Endothelial cell of umbilical vein (primary cell): ENCODE data around the gene SAMD1. TPM values are rescaled to one million over a fixed set of nuclear protein-coding genes. Genes with fewer than 3 reads are reported as not detected.

ENCODE experiments used
- BruUV-seq: library from RNA; stranded (reverse); fragments of 400-500 nt; replicated peaks from 2 replicates; lab custom pipeline; 2021; lab: Mats Ljungman, UMichigan
- CTCF ChIA-PET: fragments of 300-600, 350-600 bp; sonication (Branson Sonifier 250); formaldehyde crosslinking; loops from one replicate; lab custom pipeline; 2021; ENCODE audit warnings: antibody characterized with exemption, inconsistent platforms; lab: Charles Lee
- POLR2A ChIA-PET: fragments of 300-600, 350-600 bp; sonication (Branson Sonifier 250); formaldehyde crosslinking; loops from one replicate; lab custom pipeline; 2021; ENCODE audit warnings: antibody characterized with exemption, inconsistent platforms; lab: Charles Lee
- DNase-seq: peaks from one replicate; pipeline ENCODE4 v3.0.0-alpha.2; 2011; ENCODE audit warnings: low read depth, low spot score
- FAIRE-seq: peaks from 2 replicates; lab custom pipeline; 2011; peaks lifted over from hg19 to GRCh38; lab: Jason Lieb, UNC
- H2AFZ ChIP-seq: 2 replicates; pipeline ENCODE4 v1.6.0; 2012; ENCODE audit warnings: low read depth, low read length, control low read depth, inconsistent platforms
- H3K27ac ChIP-seq: 2 replicates; pipeline ENCODE4 v1.5.1; 2011; ENCODE audit warnings: low read depth, mild to moderate bottlenecking, control low read depth, low read length, moderate library complexity; ENCODE audit not compliant: insufficient read depth
- H3K27me3 ChIP-seq, 2 experiments: 2 replicates each; pipeline versions ENCODE4 v1.6.0 to v1.6.1; 2011; ENCODE audit warnings: low read length in 2 of 2, mixed read lengths in 1 of 2; ENCODE audit not compliant: control insufficient read depth in 2 of 2, insufficient read depth in 2 of 2
- H3K36me3 ChIP-seq, 2 experiments: 2 replicates in 1 of 2; 3 replicates in 1 of 2; pipeline ENCODE4 v1.5.1; 2011; ENCODE audit warnings: low read length in 2 of 2, mild to moderate bottlenecking in 1 of 2, moderate library complexity in 1 of 2; ENCODE audit not compliant: control insufficient read depth in 2 of 2, insufficient read depth in 2 of 2; ENCODE audit errors: extremely low read depth in 1 of 2
- H3K4me1 ChIP-seq: 3 replicates; pipeline ENCODE4 v1.5.1; 2011; ENCODE audit warnings: mild to moderate bottlenecking, low read length; ENCODE audit not compliant: control insufficient read depth, insufficient read depth; ENCODE audit errors: extremely low read depth
- H3K4me2 ChIP-seq: 2 replicates; pipeline ENCODE4 v1.6.1; 2011; ENCODE audit warnings: low read length, control low read depth, mixed read lengths; ENCODE audit not compliant: insufficient read depth
- H3K4me3 ChIP-seq, 3 experiments: fragments of 200-600 bp in 1 of 3; sonication (generic), shearing (Covaris generic) in 1 of 3; replicated peaks in 1 of 3; 2 replicates each; pipeline ENCODE4 v1.5.1; 2011 to 2016; ENCODE audit warnings: control low read depth in 3 of 3, low read length in 3 of 3, mild to moderate bottlenecking in 2 of 3, inconsistent platforms in 1 of 3, low read depth in 1 of 3, moderate library complexity in 1 of 3; ENCODE audit not compliant: insufficient read depth in 1 of 3
- H3K79me2 ChIP-seq: 2 replicates; pipeline ENCODE4 v1.6.0; 2012; ENCODE audit warnings: low read length, inconsistent platforms; ENCODE audit not compliant: control insufficient read depth, insufficient read depth
- H3K9ac ChIP-seq: replicated peaks from 2 replicates; pipeline ENCODE3; 2011; ENCODE audit warnings: low read length, control low read depth; ENCODE audit not compliant: insufficient read depth; ENCODE audit errors: extremely low read depth
- H3K9me1 ChIP-seq: replicated peaks from 3 replicates; pipeline ENCODE4 v1.6.0; 2011; ENCODE audit warnings: mild to moderate bottlenecking, low read length; ENCODE audit not compliant: control insufficient read depth, insufficient read depth; ENCODE audit errors: extremely low read depth
- H3K9me3 ChIP-seq: replicated peaks from 2 replicates; pipeline ENCODE4 v1.5.1; 2012; ENCODE audit warnings: low read length, inconsistent platforms; ENCODE audit not compliant: control insufficient read depth, insufficient read depth
- H4K20me1 ChIP-seq: replicated peaks from 2 replicates; pipeline ENCODE3; 2011; ENCODE audit warnings: mild to moderate bottlenecking, low read length; ENCODE audit not compliant: control insufficient read depth, insufficient read depth; ENCODE audit errors: extremely low read depth
- EZH2 ChIP-seq: IDR thresholded peaks from 2 replicates; pipeline ENCODE4 v1.6.1; 2012; ENCODE audit warnings: borderline replicate concordance, low read depth, mild to moderate bottlenecking, moderate library complexity, low read length, inconsistent platforms; ENCODE audit not compliant: severe bottlenecking
- FOS ChIP-seq: IDR thresholded peaks from 2 replicates; pipeline ENCODE4 v1.6.1; 2011; ENCODE audit warnings: mild to moderate bottlenecking, low read length, moderate library complexity, borderline replicate concordance; ENCODE audit not compliant: insufficient read depth
- GATA2 ChIP-seq: IDR thresholded peaks from 2 replicates; pipeline ENCODE4 v1.7.0; 2011; ENCODE audit warnings: low read depth, mild to moderate bottlenecking, moderate library complexity, mixed read lengths, low read length; ENCODE audit not compliant: insufficient read length, insufficient read depth
- JUN ChIP-seq: IDR thresholded peaks from 2 replicates; pipeline ENCODE4 v1.6.1; 2011; ENCODE audit warnings: borderline replicate concordance, low read depth; ENCODE audit not compliant: insufficient read length, insufficient read depth
- MAX ChIP-seq: IDR thresholded peaks from 2 replicates; pipeline ENCODE4 v1.6.1; 2011; ENCODE audit not compliant: insufficient read depth, insufficient read length
- MYC ChIP-seq: IDR thresholded peaks from one replicate; pipeline ENCODE4 v1.6.1; 2011; ENCODE audit warnings: mild to moderate bottlenecking, low read depth, low read length
- POLR2A ChIP-seq: IDR thresholded peaks from 2 replicates; pipeline ENCODE4 v1.6.1; 2012; ENCODE audit warnings: low read depth, mild to moderate bottlenecking, control low read depth, low read length
- POLR2AphosphoS5 ChIP-seq: IDR thresholded peaks from 2 replicates; pipeline ENCODE4 v1.6.1; 2012; ENCODE audit warnings: low read depth, mild to moderate bottlenecking, control low read depth, low read length, moderate library complexity; ENCODE audit not compliant: insufficient read depth
- dilution Hi-C: fragments of 300-500 bp; cut with MboI; formaldehyde crosslinking; loops from one replicate; pipeline ENCODE4 v1.15.0; 2019; ENCODE audit warnings: low sequenced_read_pairs; ENCODE audit not compliant: extremely low pct_ligation_motif_present
- intact Hi-C: fragments of 100-400 bp; cut with micrococcal nuclease; formaldehyde crosslinking; loops from one replicate; pipeline ENCODE4 v1.10.0; 2022
- polyA plus RNA-seq, 4 experiments: library from polyadenylated mRNA; depleted of rRNA in 3 of 4; stranded (reverse) in 3 of 4; unstranded in 1 of 4; fragments of >200 nt; gene quantifications; 2 replicates each; pipeline versions ENCODE4 v1.2.1 to v1.2.3, GENCODE V29; 2011 to 2012; ENCODE audit warnings: missing spikeins in 1 of 4
- total RNA-seq: library from RNA; stranded (reverse); gene quantifications from 2 replicates; pipeline ENCODE4 v1.2.3, GENCODE V29; 2021

Gene SAMD1
- total and polyA plus RNA-seq, 2 donors (not counting 3 experiments of a cell fraction or from before 2014, with no cell fraction given) = 14.1 to 35.9 TPM

DNA sequence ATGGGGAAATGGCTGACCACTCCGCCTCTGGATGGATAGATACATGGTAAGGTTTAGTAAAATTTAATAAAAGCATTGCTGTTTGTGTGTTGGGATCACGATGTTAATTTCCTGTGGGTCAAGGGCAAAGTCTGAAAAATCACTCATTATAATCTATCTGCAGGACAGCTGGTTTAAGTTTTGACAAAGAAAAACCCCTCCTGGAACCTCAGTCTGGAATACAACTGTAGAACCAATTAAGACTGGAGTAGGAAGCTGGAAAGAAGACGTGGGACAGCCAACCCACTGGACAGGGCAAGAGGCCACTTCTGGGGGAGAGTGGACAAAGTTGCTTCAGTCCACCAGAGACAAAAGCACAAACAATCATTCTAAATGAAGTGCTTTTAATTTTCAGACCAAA lies 28.6 kb upstream of the SAMD1 start:
- peaks cover 22% of the 10 kb centered on the region for H3K79me2 ChIP-seq
- H3K4me1 ChIP-seq = peaks cover 16% of the 10 kb centered on the region
- BruUV-seq = no TSS peak
- H4K20me1 ChIP-seq = no peaks in the 10 kb centered on the region
- H3K27ac ChIP-seq = peak overlapping the region; percentile 94
- POLR2A ChIA-PET = no interaction called here
- no peak overlapping the region for H2AFZ ChIP-seq
- FAIRE-seq = no peak
- intact Hi-C loops (no loop called here), dilution Hi-C loops (no loop called here)
- H3K9me3 ChIP-seq = no peaks in the 10 kb centered on the region
- no peaks in the 10 kb centered on the region for H3K9me1 ChIP-seq
- no peak overlapping the region for H3K9ac ChIP-seq
- no peak overlapping the region for H3K4me3 ChIP-seq
- H3K36me3 ChIP-seq = no peaks in the 10 kb centered on the region
- DNase-seq = no peak
- H3K27me3 ChIP-seq = no peaks in the 10 kb centered on the region
- CTCF ChIA-PET = interaction anchor here (2.1 kb wide), 1 partner anchor 18 kb away, joined by 10 read pairs; the partner anchor contains the start of gene ASF1B
- TF ChIP-seq FOS (no peak), EZH2 (no peak), JUN (no peak), POLR2AphosphoS5 (no peak), MYC (no peak), POLR2A (no peak)
- no peak overlapping the region for H3K4me2 ChIP-seq

DNA sequence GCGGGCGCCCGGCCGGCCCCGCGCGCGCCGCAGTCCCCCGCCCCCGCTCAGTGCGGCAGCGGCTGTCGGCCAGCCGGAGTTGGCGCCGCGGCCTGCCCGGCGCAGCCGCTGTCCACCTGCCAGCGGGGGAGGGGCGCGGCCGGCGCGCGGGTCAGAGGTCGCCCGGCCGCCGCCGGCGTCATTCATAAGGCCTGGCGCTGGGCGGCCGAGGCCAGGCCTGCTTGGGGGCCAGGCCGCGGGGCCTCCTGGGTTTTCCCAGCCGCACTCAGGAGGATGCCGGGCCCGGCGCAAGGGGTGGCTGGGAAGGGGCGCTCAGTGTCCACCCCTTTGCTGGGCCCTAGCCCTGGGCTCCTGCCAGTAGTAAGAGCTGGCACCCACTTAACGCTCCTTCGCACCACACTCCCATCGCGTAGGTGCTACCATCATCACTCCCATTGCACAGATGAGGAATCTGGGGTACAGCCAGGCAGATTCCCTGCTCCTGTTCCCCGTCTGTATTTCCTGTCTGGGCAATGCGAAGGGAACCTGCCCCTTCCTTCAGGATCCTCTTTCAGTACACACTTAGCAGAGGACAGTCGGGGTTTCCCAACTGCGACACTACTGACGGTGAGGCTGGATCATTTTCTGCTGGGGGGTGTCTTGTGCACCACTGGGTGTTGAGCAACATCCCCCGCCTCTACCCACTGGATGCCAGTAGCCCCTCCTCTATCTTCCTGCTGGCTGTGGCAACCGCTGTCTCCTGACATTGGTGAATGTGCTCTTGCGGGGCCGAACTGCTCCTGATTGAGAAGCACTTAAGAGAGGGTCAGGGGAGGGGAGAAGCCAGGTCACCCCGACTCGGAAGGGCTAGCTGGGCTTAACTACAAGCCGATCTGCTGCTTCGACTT lies 27.9 kb upstream of the SAMD1 start:
- peak overlapping the region; percentile 78 for H3K4me2 ChIP-seq
- BruUV-seq = TSS peak; percentile 68
- dilution Hi-C loops = no loop called here

More for the DNA sequence above, 27.9 kb upstream of the SAMD1 start:
- H4K20me1 ChIP-seq = no peaks in the 10 kb centered on the region
- H3K9me3 ChIP-seq = no peaks in the 10 kb centered on the region
- no peaks in the 10 kb centered on the region for H3K9me1 ChIP-seq
- ChIA-PET CTCF (interaction anchor here (0.7 to 2.1 kb wide), 3 partner anchors 18 to 30 kb away, joined by 3 to 10 read pairs (median 5); partner anchors contain the start of gene ASF1B), POLR2A (no interaction called here)
- H3K27me3 ChIP-seq = no peaks in the 10 kb centered on the region
- H3K27ac ChIP-seq = peak overlapping the region; percentile 94
- no peaks in the 10 kb centered on the region for H3K36me3 ChIP-seq
- peak; percentile 77 for FAIRE-seq
- peak overlapping the region; percentile 82 for H3K9ac ChIP-seq
- peak; percentile 62 for DNase-seq
- H3K4me1 ChIP-seq = peaks cover 18% of the 10 kb centered on the region
- no peak for TF ChIP-seq MAX
- peak; percentile 81 for TF ChIP-seq POLR2AphosphoS5
- TF ChIP-seq GATA2 = no peak
- peak; percentile 78 for TF ChIP-seq POLR2A
- intact Hi-C loops = loop anchor here (1.0 kb wide), 1 partner anchor 18 kb away; the partner anchor contains the start of gene ASF1B
- H3K4me3 ChIP-seq = peak overlapping the region in 2 of 3 experiments; percentile 39 to 45
- peak overlapping the region; percentile 53 for H2AFZ ChIP-seq
- H3K79me2 ChIP-seq = peaks cover 24% of the 10 kb centered on the region
